Transverse colon (tissue), 3 donors: ENCODE measurements around the gene TRPV3.

Experiments
- EP300 ChIP-seq: sonication (generic); formaldehyde crosslinking; IDR thresholded peaks from one replicate; pipeline ENCODE4 v1.6.1; 2017; ENCODE audit warnings: antibody characterized with exemption, low read depth
- TF ChIP-seq, protein P1 (sequence below), 5 experiments: fragments of 200-600 bp in 3 of 5; fragments of 450-650 bp in 2 of 5; sonication (generic) in 3 of 5; IDR thresholded peaks; 1 replicate in 2 of 5; 2 replicates in 3 of 5; pipeline ENCODE4 v1.5.1; 2016 to 2017; ENCODE audit warnings: antibody characterized with exemption in 5 of 5, inconsistent platforms in 3 of 5, mild to moderate bottlenecking in 2 of 5, moderate library complexity in 1 of 5

DNA sequence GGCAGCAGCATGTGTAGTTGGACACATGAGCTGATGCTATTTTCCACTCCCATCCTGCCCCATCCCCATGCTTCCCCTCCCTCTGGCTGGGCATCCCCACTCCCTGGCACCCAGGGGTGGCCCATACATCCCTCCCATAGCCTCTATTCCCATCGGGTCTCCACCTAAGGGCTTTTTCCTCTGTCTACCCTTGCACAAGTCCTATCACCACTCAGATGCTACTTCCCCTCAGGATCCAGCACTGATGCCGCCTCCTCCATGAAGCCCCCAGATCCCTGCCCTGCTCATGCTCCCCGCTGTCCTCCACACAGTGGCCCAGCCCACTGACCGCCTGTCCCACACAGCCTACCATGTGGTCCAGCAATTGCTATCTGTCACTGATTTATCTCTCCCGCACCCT is 35.8 kb upstream of the TRPV3 start:
- no peak for TF ChIP-seq EP300
- TF ChIP-seq, protein P1, sequence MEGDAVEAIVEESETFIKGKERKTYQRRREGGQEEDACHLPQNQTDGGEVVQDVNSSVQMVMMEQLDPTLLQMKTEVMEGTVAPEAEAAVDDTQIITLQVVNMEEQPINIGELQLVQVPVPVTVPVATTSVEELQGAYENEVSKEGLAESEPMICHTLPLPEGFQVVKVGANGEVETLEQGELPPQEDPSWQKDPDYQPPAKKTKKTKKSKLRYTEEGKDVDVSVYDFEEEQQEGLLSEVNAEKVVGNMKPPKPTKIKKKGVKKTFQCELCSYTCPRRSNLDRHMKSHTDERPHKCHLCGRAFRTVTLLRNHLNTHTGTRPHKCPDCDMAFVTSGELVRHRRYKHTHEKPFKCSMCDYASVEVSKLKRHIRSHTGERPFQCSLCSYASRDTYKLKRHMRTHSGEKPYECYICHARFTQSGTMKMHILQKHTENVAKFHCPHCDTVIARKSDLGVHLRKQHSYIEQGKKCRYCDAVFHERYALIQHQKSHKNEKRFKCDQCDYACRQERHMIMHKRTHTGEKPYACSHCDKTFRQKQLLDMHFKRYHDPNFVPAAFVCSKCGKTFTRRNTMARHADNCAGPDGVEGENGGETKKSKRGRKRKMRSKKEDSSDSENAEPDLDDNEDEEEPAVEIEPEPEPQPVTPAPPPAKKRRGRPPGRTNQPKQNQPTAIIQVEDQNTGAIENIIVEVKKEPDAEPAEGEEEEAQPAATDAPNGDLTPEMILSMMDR (IDR thresholded peaks at IDR 0.05) = no peak
